ENCODE measurements around the gene ZNF304.

- no peak for TF ChIP-seq POLR2A (IDR thresholded peaks at IDR 0.05)
- TF ChIP-seq, protein P1, sequence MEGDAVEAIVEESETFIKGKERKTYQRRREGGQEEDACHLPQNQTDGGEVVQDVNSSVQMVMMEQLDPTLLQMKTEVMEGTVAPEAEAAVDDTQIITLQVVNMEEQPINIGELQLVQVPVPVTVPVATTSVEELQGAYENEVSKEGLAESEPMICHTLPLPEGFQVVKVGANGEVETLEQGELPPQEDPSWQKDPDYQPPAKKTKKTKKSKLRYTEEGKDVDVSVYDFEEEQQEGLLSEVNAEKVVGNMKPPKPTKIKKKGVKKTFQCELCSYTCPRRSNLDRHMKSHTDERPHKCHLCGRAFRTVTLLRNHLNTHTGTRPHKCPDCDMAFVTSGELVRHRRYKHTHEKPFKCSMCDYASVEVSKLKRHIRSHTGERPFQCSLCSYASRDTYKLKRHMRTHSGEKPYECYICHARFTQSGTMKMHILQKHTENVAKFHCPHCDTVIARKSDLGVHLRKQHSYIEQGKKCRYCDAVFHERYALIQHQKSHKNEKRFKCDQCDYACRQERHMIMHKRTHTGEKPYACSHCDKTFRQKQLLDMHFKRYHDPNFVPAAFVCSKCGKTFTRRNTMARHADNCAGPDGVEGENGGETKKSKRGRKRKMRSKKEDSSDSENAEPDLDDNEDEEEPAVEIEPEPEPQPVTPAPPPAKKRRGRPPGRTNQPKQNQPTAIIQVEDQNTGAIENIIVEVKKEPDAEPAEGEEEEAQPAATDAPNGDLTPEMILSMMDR (IDR thresholded peaks at IDR 0.05), result no peak
These were observed 23.1 kb upstream of the ZNF304 start for GRCh38 chr19:57327993-57328392.
